GM19395 (cell line): ENCODE results near the gene CMKLR1.

Experiments used
- ATAC-seq: cut with Tn5 transposase; IDR thresholded peaks from one replicate; pipeline ENCODE4 v1.9.1; 2021; ENCODE audit warnings: mild to moderate bottlenecking, moderate library complexity; ENCODE audit not compliant: unreplicated experiment

The CMKLR1 gene

DNA sequence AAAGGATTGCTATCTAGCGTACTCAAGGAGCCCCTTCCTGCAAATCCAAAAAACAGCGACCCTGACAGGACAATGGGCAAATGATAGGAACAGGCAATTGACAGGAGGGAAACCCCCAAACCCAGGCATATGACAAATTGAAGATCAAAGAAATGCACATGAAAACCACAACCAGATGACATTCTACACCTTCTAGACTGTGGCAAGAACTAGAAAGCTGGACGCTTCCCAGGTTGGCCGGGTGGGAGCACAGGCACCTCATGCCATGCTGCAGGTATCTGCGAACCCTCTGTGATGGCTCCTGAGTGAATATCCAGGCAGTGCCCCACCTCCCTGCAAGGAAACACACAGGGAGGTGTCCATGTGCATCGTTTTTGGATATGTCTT is 37.1 kb downstream of the CMKLR1 start:
- ATAC-seq, result no peak

DNA sequence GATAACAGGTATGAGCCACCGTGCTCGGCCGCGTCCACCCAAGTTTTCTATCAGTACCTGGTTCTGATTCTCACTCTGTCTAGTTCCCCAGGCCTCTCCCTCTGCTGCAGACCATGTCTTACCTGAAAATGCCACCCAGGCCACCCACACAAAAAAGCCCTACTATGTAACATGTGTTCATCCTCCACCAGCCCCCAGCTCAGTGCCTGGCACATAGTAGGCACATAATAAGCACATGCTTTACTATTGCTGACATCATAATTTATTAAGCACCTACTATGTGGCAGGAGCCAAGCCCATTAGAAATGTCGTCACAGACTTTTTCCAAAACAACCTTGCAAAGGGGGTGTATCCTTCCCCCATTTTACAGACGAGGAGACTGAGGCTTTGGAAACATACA is 37.8 kb downstream of the CMKLR1 start:
- ATAC-seq, result no peak

DNA sequence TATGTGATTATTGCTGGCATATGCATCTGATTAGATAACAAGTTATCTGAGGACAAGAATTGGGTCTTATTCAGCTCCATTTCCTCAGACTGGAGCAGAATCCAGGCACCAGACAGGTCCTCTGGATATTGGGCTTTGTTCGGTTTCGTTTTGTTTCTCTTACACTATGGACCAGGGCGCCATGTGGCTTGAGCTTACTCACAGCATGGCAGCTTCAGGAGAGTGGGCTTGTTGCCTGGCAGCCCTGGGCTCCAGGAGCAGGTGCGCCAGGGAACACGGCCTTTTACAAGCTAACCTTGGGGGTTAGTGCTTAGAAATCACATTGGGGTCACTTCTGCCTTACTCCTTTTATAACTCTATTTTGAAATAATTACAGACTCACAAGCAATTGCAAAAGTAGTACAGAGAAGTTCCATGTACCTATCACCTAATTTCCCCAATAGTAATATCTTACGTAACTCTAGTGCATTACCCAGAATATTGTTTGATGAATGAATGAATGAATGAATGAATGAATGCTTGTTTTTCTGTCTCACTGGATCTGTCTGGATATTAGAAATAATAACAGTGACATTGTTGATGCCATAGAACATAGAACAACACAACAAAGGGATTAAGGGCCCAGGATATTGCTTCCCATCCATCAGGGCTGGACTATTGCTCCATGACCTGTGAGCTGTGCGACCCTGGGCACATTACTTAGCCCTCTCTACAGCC is 39.0 kb downstream of the CMKLR1 start:
- no peak for ATAC-seq

DNA sequence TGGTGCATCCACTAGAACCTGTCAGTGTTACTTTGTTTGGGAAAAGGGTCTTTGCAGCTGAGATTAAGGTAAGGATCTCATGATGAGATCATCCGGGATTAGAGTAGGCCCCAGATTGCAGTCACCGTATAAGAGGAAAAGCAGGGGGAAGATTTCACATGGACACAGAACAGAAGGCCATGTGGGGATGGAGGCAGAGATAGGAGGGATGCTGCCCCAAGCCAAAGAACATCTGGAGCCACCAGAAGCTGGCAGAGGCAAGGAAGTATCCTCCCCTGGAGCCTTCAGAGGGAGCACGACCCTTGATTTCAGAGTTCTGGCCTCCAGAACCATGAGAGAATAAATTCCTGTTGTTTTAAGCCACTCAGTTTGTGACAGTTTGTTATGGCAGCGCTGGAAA is 39.6 kb downstream of the CMKLR1 start:
- ATAC-seq, result no peak

DNA sequence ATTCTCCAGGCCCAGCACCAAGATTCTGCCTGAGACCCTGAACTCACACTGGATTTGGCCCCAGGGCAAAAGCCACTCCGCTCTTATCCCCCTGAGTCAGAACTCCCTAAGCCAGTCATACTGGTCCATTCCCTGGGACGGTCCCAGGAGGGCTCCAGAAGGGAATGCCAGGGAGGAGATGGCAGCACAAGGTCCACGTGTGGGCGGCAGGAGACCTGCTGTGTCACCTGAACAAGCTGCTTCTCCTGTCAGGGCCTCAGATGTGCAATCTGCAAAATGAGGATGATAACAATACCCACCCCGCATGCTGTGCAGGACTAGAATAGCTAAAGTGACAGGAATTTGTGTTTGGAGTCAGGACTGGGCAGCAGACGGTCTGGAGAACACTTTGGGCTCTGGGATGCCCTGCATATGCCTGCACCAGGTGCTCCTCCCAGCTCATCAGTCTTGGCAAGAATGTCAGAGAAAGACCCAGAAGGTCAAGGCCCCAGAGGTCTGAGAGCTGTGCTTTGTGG is 40.3 kb downstream of the CMKLR1 start:
- no peak for ATAC-seq

DNA sequence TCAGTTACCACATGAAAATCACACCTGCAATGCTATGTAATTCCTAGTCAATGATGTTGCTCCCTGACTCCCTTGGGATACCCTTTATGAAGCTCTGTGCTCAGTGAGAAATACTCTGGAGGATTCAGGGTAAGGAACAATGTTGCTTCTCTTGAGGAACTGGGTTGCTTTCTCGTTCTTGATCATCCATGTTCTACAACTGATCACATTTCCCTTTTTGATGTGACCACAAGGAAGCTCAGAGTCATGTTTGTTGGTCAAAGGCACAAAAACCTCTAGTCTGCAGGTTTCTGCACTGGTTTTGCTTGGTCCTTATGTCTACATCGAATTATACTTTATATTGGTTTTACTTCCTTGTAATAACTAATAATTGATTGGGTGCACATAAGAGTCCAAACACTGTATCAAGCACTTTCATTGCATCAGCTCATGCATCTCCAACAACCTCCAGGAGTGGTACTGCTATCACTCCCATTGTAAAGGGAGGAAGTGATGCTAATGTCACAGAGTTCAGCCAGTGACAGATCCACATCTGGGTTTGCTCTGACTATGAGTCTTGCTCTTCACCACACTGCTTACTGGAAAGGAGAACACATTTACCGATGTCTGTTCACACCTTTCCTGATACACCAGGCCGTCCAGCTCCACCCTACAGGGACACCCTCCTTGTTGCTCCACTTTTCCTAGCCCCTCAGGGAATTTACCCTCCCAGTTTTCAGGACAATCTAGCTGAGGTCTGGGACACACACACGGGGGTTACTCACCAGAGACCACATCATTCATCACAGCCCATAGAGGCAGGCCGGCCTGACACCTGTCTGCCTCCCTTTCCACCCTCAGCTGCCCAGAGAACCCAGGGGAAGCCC is 41.0 kb downstream of the CMKLR1 start:
- no peak for ATAC-seq

DNA sequence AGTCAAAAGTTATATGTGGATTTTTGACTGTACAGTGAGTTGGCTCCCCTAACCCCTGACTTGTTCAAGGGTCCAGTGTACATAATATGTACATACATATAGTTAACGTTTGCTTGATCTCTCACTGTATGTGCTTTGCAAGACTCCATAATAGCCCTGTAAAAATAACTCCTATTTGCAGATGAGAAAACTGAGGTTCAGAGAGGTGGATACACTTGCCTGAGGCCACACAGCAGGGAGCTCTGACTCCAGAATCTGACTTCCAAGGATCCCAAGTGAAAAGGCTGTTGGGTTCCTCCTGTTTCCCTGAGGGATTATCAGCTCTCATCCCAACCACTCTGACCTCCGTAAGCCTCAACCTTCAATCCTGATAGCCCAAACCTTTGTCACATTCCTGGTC is 41.7 kb downstream of the CMKLR1 start:
- no peak for ATAC-seq

DNA sequence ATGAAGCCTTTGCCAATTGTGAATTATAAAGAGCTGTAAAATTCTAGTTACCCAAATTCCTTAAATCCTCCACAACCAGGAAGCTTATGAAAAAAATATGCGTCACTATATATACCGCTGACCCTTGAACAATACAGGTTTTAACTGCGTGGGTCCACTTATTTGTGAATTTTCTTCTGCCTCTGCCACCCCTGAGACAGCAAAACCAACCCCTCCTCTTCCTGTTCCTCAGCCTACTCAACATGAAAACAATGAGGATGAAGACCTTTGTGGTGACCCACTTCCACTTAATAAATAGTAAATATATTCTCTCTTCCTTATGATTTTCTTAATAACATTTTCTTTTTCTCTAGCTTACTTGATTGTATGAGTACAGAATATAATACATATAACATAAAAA is 42.2 kb downstream of the CMKLR1 start:
- no peak for ATAC-seq

DNA sequence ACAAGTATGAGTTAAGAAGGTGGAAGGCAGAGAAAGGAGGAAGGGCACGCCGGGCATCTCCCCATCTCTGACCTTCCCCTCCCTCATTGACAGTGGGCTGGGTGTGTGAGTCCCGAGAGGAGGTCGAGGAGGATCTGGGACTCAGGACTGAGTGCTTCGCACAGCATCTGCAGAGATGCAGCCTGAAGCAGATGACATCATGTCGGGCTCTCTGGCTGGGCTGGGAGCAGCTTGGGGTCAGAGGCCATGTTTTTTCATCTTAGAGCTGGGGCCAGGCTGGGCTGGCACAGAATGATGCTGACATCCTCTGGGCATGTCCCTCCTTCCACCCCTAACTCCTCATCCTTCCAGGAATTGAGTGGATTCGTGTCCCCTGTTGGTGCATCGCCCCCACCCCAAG is 43.5 kb downstream of the CMKLR1 start:
- ATAC-seq, result no peak

DNA sequence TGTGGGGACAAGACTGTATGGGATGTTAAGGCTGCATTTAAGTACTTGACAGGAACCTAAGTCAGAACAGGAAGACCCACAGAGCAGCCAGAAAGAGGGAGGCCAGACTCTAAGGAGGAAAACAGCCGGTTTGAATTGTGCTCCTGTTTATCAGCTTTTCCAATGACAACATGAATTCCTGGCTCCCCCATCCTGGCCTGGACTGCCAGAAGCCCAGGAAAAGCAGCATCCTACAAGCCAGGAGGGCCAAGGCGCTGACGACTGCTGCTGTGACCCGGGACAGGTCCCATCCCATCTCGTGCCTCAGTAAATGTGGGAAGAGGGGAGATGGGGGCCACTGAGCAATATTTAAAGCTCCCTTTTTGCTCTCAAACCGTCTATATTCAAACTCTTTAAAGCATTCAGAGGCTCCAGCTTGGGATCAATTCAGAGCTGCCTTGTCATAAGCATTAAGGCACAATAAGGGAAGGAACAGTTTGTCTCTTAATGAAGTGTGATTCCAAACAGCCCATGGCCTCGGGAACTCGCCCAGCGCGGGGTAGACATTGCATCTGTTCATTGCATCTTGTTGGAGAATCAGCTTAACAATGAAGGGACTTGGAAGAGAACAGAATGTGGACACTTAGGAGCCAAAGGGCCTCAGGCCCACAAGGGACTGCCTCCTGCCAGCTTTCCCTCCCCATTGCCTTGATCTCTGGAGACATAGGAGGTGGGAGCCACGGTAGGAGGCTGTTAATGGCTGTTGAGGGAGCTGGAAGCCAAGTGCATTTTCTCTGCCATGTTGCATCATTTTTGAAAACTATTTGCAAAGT is 49.6 kb downstream of the CMKLR1 start:
- ATAC-seq, result no peak

DNA sequence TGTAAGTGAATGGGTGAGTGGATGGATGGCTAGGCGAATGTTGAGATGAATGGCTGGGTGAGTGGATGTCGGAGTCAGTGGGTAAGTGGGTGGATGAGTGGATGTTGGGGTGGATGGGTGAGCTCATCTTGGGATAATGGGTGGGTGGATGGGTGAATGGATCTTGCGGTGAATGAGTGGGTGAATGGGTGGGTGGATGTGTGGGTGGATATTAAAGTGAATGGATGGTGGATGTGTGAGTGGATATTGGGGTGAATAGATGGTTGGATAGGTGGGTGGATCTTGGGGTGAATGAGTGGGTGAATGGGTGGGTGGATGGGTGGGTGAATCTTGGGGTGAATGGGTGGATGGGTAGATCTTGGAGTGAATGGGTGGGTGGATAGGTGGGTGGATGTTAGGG is 51.9 kb downstream of the CMKLR1 start:
- ATAC-seq, result no peak

DNA sequence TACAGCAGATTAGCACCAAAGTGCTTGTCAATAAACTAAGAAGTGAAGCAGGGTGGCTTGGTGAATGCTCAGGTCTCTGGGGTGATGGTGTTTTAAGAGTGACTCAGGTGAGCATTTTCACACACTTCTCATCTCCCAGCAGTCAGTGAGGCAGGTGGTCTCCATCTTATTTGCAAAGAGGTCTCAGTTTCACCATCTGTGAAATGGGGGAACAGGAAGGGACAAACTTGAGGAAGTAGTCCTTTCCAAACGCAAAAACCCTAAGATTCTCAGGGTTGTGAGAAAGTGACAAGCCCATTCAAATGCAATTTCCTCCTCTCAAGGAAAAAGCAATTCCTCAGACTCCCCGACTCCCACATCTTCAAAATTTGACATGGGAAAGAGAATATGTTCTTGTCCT is 54.1 kb downstream of the CMKLR1 start:
- ATAC-seq, result no peak

DNA sequence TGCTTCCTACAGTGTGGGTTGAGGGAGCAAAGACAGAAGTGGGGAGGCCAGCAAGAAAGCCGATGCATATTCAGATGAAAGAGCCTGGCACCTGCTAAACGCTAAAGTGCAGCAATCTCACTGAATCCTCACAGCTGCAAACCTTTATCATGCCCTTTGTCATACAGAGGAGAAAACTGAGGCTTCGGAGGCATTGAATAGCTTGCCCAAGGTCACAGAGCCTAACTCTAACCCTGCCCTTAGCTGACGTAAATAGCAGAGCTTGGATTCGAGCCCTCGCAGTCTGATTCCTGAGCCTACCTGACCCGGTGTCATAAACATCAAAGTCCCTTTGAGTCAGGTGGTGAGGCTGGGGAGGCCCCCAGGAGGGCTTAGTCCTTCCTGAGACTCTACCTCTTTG is 54.9 kb downstream of the CMKLR1 start:
- ATAC-seq, result no peak

DNA sequence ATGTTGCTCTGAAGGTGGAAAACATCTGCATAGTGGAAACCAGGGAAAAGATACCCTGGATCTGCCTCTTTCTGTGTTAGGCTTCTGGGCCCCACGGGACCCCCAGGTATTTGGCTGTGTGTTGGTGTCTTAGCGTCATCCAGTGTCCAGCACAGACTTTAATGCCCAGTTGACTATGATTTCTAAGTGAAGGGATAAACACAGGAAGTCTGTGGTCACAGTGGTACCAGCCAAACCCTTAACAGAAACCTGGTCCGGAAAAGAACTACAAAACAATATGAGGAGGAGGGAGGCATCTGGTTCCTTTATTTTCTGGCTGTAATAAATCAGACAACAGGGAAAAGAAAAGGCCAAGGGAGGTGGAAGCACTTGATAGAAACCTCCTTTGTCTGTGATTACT is 56.4 kb downstream of the CMKLR1 start:
- no peak for ATAC-seq

DNA sequence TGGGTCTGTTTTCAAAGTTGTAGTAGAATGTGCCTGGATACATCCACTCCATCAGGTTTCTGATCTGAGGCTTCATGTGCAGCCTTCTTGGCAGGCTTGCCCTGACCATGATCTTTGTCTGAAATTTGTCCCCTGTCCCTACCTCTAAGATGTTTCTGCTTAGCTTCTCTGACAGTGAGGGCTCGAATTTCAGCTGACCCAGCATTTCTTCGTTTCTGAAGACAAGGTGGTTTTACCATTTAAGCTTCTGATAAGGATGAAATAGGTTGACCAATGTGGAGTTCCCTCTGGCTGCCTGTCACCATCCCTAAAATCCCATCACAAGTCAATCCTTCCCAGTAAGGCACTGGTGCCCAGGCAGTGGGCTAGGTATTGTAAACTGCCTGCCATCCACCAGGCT is 57.0 kb downstream of the CMKLR1 start:
- no peak for ATAC-seq

DNA sequence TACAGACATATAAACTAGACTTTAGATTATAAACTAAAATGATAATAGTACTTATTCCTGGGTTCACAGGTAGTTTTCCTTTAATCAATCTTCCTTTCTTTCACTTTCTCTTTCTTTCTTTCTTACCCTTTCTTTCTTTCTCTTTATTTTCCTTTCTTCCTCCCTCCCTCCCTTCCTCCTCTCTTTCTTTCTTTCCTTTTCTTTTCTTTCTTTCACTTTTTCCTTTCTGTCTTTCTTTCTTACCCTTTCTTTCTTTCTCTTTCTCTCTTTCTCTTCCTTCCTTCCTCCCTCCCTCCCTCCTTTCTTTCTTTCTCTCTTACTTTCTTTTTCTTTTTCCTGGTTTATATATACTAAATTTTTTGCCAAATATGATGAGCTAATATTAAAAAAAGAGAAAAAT is 61.5 kb downstream of the CMKLR1 start:
- no peak for ATAC-seq

DNA sequence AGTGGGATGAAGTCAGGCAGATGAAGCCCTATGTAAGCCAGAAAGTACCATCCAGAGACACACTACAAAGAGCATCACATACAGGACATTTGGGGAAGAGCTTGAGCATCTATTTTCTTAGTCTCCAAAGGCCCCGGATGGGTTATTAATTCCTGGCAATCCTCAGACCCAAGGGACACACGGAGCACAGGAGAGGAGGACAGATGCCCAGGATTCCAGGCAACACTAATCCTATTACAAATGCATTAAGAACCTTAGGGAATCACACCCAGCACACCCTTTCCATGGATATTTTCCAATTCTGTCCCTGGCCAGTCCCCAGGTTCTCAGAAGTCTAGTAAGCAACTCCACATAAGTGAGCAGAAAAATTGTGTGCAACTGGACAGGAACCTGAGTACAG is 65.9 kb downstream of the CMKLR1 start:
- no peak for ATAC-seq

DNA sequence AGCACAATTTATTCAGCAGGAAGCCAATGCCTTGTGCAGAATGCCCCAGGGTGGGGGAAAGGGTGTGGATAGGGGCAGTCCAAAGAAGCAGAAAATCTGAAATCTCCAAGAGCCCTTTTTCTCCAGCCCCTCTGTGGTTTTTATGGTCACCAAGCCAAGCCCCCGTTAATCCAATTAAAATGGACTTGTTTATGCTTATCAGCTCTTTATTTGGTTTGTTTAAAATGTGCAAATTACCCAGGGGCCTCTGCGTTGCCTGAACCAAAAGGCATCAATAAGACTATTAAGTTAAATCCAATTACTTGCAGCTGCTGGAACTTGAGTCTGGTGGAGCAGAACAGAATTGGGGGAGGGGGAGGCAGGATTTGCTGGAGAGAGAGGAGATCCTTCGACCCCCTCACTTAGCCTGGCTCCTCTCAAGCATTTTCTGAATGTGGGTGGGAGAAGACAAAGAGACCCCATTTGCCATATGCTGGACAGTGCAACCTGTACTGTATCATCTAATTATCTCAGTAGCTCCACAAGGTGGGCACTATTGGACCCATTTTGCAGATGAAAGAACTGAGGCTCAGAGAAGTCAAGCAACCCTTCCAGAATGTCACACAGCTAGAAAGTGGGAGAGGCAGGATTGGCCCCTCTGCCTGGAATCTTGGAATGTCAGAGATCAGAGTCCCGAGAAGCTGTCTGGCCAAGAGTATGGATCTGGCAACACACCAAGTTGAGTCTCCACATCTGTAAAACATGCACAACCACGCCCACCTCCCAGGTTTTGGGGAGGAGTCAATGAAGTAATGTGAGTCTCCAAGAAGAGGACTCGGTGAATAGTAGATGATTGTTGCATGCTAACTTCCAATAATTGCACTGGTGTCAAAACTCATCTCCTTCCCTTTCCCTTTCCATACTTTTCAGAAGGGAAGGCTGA is 66.9 kb downstream of the CMKLR1 start:
- no peak for ATAC-seq

DNA sequence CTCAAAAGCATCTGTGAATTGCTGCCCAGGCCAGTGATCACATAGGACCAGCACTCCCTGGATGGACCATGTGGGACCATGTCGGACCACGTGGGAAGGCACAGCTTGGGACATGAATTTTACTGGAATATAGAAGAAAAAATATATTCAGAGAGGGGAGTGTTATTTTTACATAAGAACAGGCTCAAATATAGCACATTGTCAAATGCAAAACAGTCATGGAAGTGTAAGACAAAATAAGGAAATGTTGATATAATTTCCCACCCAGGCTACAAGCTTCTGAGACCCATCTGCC is 68.3 kb downstream of the CMKLR1 start:
- no peak for ATAC-seq

DNA sequence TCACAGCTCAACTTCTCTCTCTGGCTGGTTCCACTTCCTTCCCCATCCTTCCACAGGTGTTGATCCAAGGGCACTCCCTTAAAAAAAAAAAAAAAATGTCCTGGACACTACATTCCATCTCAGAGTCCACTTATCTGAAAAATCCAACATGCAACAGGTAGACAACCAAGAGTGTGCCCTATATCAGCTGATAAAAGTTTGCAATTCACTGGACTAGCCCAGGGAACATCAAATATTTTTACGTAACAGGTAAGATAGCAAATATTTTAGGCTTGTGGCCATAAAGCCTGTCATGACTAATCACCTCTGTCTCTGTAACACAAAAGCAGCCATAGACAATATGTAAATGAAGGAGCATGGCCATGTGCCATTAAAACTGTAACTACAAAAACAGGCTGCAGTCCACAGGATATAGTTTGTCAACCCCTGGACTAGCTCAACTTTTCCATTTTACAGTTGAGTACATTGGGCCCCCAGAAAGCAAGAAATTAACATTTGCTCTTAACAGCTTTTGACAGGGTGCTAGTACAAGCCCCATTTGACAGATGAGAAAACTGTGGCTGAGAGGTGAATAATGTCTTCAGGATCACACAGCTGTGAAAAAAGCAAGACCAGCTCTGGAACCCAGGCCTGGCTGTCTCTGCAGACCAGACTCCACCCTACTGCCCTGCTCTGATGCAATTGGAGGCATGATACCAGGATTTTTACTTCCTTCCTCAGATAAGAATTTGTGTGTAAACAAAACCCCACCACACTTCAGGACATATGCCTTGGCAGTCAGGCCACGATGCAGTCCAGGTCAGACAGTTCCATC is 68.9 kb downstream of the CMKLR1 start:
- ATAC-seq, result no peak
